ENCODE results near the gene SCN1B. TPM values are rescaled to one million over a fixed set of nuclear protein-coding genes. Genes with fewer than 3 reads are reported as not detected.
A peak's percentile ranks its signal among the peaks of the same experiment; 100 is the strongest.

Gene SCN1B
- total RNA-seq, 4 donors from 2014 or later, result 8.3 to 15.7 (median 12.8) TPM

DNA sequence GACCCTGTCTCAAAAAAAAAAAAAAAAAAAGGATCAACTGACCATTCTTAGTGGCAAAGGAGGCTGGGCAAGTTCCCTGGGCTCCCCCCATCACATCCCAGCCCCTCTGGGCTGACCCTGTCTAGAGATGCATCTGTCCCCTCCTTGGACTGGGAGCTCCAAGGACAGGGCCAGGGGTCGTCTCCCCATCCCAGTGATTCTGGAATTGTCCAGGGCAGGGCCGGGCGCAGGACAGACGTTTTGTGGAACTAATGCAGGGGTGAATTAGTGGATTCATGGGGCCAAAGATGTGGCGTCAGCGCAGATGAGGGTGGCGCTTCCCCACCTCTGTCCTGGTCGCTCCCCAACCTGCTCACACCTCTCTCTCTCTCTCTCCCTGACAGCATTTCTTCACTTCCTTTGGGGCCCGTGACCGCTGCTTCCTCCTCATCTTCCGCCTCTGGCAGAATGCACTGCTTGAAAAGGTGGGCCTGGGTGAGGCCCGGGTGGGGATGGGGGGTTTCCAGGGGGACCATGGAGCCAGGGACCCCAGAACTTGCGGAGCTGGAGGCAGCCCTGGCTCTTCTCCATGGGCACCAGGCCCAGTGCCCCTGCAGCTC is 19.1 kb upstream of the SCN1B start:
- intact Hi-C loops (cut with DNase I), result no loop called here
- TF ChIP-seq POLR2AphosphoS5 (IDR thresholded peaks at IDR 0.05) (no peak), POLR2A (IDR thresholded peaks at IDR 0.05; ENCODE audit: low read depth) (no peak), EP300 (IDR thresholded peaks at IDR 0.05) (no peak)
- TF ChIP-seq, protein P1, sequence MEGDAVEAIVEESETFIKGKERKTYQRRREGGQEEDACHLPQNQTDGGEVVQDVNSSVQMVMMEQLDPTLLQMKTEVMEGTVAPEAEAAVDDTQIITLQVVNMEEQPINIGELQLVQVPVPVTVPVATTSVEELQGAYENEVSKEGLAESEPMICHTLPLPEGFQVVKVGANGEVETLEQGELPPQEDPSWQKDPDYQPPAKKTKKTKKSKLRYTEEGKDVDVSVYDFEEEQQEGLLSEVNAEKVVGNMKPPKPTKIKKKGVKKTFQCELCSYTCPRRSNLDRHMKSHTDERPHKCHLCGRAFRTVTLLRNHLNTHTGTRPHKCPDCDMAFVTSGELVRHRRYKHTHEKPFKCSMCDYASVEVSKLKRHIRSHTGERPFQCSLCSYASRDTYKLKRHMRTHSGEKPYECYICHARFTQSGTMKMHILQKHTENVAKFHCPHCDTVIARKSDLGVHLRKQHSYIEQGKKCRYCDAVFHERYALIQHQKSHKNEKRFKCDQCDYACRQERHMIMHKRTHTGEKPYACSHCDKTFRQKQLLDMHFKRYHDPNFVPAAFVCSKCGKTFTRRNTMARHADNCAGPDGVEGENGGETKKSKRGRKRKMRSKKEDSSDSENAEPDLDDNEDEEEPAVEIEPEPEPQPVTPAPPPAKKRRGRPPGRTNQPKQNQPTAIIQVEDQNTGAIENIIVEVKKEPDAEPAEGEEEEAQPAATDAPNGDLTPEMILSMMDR (IDR thresholded peaks at IDR 0.05), result no peak
- H3K27ac ChIP-seq (replicated peaks in 1 of 4), result peak overlapping the region in 1 of 4 donors; percentile 62
- peaks cover 15 to 78% (median 70%) of the 10 kb centered on the region in 4 donors for H3K36me3 ChIP-seq
- H3K9me3 ChIP-seq, result no peaks in the 10 kb centered on the region
- no peak for DNase-seq (ENCODE audit: extremely low spot score)
- H3K27me3 ChIP-seq, result no peaks in the 10 kb centered on the region
- H3K4me3 ChIP-seq, result no peak overlapping the region
- 81% methylated on average over 13 of the region's 13 CpGs for WGBS
- H3K4me1 ChIP-seq, result peaks cover 37 to 64% (median 43%) of the 10 kb centered on the region in 4 donors

DNA sequence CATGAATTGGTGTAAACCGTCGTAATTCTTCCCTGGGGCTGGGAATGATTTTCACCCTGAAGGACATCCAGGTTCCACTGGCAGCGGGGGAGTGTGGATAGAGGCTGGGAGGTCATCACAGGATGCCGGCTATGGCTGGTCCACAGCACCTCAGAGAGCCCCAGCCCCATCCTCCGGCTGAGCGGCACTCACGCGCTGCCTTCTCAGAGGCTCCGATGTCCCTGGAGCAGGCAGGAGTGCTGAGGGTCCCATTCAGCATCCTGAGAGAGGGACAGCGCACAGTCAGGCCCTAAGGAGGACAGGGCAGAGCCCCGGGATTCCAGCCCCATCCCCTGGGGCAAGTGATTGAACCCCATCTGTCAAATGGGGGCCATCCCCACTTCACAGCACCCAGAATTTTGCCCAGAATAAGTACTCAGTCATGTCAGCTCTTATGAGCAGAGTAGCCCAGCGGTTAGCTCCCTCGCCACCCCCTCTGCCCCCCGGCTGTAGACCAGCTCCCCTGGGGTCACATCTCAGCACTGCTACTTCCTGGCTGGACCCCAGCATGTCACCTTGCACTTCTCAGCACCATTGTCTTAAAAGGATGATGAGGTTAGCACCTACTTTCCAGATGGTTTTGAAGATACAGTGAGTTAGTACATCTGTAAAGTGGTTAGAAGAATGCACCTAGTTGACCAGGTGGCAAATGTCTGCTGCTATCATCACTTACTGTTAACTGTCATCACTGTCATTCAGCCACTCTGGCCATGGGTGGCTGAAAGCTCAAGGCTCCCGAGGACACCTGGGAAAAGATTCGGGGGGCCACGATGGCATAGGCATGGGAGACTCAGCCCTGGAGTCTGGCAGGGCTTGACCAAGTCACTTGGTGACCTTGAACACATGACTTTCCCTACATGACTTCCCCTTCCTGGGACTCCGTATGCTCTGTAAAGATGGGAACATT is 18.3 kb upstream of the SCN1B start:
- TF ChIP-seq POLR2AphosphoS5 (IDR thresholded peaks at IDR 0.05) (no peak), POLR2A (IDR thresholded peaks at IDR 0.05; ENCODE audit: low read depth) (no peak), EP300 (IDR thresholded peaks at IDR 0.05) (no peak)
- TF ChIP-seq, protein P1 (IDR thresholded peaks at IDR 0.05), result no peak
- no peak for DNase-seq (ENCODE audit: extremely low spot score)
- Histone ChIP-seq H3K9me3 (no peaks in the 10 kb centered on the region), H3K4me1 (peaks cover 31 to 57% (median 35%) of the 10 kb centered on the region in 4 donors), H3K36me3 (peaks cover 15 to 78% (median 72%) of the 10 kb centered on the region in 4 donors), H3K27ac (replicated peaks in 1 of 4) (peak overlapping the region; percentile 29 to 62 (median 34)), H3K4me3 (no peak overlapping the region), H3K27me3 (no peaks in the 10 kb centered on the region)
- intact Hi-C loops (cut with DNase I), result loop anchor here (2.0 kb wide), 1 partner anchor 39 kb away; no protein-coding TSS in a partner anchor
- WGBS, result 79% methylated on average over 16 of the region's 18 CpGs

DNA sequence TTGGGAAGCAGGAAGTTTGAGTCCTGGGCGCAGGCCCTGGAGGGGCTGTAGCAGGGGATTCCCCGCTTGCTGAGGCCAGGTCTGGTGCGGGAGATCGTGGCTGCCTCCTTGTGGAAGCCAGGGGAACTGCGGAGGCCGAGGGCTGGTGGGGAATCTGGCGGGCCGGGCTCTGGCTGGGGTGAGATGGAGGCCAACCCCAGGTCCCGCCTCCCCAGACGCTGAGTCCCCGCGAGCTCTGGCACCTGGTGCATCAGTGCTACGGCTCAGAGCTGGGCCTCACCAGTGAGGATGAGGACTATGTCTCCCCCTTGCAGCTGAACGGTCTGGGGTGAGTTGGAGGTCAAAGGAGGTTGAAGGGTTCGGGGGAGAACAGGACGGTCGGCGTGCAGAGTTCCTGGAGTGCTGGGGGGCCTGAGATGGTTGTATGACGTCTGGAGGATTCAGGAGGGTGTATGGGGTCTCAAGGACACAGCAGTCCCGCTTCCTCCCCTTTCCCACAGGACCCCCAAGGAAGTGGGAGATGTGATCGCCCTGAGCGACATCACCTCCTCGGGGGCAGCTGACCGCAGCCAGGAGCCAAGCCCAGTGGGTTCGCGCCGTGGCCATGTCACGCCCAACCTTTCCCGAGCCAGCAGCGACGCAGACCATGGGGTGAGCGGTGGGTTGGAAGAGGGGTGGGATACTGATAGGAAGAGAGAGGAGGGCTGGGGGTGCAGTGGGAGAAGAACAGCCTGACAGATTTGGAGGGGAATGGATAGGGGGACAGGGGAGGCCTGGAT is 17.0 kb upstream of the SCN1B start:
- DNase-seq (ENCODE audit: extremely low spot score), result peak; percentile 96
- no peaks in the 10 kb centered on the region for H3K27me3 ChIP-seq
- peaks cover 27 to 53% (median 31%) of the 10 kb centered on the region in 4 donors for H3K4me1 ChIP-seq
- no peak overlapping the region for H3K4me3 ChIP-seq
- intact Hi-C loops (cut with DNase I), result loop anchor here (2.0 kb wide), 1 partner anchor 40 kb away; no protein-coding TSS in a partner anchor
- no peak for TF ChIP-seq POLR2A (IDR thresholded peaks at IDR 0.05; ENCODE audit: low read depth)
- no peak for TF ChIP-seq EP300 (IDR thresholded peaks at IDR 0.05)
- peak; percentile 19 to 69 for TF ChIP-seq POLR2AphosphoS5 (IDR thresholded peaks at IDR 0.05)
- TF ChIP-seq, protein P1 (IDR thresholded peaks at IDR 0.05), result peak; percentile 97 to 99 (median 98)
- H3K36me3 ChIP-seq, result peaks cover 19 to 90% (median 84%) of the 10 kb centered on the region in 4 donors
- H3K27ac ChIP-seq (replicated peaks in 1 of 4), result peak overlapping the region; percentile 29 to 62 (median 34)
- H3K9me3 ChIP-seq, result no peaks in the 10 kb centered on the region
- WGBS, result 46% methylated on average over 32 of the region's 32 CpGs
